ENCODE data around the gene C8G. TPM values are rescaled to one million over a fixed set of nuclear protein-coding genes. Genes with fewer than 3 reads are reported as not detected.

Gene C8G
- polyA plus RNA-seq, 1 donor, result 0.42 TPM

DNA sequence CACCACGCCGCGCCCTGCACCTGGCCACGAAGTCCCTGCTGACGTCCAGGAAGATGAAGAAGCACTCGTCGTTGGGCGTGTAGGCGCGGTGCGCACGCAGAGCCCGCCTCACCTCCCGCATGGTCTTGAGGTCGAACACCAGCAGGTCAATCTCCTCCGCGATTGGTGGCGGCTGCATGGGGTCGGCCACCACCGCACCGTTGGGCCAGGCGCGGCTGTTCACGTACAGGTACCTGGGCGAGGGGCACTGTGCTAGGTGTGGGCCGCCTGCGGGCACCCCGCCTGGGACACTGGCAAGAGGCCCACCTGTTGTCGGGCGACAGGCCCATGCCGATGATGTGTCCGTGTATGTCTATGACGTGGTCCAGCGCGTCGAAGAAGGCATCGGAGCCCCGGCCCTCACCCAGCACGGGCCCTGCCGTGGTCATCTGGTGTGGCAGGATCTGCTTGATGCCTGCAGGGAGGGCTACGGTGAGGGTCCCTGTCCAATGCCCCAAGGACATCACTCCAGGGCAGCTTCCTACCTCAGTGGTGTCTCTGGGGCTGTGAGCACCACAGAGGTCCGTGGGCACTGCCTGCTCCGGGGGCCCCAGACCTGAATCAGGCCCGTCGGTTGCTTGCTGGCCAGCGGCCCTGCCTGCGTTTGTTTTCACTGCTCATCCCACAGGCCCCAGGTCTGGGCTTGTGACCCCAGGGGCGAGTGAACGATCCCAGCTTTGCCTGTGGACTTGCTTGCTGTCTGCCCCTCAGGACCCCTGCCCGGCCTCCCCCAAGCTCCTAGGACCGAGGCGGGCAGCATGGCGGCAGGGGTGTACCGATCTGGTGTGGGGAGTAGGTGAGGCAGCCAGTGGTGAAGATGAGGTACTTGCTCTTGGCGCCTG is 3.6 kb upstream of the C8G start:
- DNase-seq, result no peak

DNA sequence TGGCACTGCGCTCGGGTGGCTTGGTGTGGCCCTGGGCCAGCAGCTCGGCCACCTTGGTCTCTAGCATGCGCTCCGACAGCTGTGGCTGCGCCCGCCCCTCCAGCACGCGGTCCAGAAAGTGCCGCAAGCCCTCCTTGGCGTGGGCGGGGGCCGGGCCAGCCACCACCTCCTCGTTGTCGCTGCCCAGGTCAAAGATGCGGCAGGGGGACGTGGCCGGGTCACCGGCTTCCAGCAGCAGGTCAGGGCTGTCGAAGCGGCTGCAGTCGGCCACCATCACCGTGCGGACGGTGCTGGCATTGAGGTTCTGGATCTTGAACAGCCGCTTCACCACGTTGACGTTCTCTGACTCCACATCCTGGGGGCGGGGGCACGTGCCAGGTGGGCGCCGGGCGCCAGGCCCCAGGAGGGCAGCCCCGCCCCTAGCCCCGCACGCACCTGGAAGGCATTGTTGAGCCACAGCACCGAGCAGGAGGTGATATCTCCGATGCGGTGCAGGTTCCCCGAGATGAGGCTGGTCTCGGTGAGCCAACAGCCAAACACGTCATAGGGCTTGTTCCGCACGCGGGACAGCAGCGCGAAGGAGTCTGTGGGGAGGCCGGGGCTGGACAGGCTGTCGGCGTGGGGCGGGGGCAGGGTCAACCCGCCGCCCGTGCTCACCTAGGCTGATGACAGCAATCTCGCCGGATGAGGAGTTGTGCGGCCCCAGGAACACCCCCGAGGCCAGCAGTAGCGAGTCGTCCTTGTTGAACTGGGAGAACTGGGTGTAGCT is 2.7 kb upstream of the C8G start:
- DNase-seq, result no peak

DNA sequence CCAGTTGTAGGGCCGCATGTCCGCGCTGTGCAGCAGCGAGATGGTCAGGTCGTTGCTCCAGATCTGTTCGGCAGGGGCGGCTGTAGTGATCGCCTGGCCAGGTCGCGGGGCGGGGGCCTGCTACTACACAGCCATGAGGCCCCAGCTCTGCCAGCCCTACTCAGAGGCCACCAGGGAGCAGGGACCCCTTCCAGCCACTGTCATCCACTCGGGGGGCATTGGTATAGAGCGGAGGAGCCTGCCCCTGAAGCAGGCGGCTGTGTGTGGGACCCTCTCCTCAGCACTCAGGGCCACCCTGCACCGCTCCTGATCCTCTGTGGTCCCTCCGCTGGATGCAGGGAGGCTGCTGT is 2.2 kb upstream of the C8G start:
- no peak for DNase-seq

DNA sequence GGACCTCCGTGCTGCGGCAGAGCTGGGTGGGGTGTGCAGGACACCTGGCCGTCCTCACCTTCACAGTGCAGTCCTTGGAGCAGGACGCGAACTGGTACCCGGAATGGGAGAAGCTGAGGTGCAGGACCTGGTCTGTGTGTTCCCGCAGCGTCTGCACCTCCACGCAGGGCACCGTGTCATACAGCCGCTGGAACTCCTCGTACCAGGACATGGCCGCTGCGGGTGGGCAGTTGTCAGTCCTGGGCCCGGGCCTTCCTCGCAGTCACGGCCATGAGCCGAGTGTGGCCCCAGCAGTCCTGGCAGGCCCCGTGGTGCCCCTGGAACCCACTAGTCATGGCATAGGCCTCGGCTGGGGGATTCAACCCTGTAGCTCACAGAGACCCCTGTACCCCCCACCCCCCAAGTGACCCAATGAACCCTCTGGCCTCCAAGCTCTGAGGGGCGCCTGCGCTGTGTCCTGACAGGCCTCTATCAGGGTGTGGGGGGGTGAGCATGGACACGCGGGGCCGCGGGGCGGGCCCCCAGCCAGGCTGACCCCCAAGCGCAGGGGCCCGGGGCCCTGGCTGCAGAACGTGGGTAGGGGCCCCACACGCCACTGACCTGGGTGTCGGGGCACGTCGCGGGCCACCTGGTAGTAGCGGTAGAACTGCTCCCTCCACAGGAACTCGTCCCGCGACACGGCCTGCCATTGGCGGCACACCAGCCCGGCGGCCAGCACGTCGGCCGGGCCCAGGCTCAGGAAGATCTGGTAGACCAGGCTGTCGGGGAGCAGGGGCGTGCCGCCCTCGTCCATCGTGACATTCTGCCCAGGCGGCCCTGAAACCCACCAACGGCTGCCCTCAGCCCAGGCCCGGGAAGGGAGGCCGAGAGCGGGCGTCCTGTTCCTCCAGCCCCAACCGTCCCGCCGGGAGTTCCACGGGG is 1.5 kb upstream of the C8G start:
- no peak for DNase-seq

DNA sequence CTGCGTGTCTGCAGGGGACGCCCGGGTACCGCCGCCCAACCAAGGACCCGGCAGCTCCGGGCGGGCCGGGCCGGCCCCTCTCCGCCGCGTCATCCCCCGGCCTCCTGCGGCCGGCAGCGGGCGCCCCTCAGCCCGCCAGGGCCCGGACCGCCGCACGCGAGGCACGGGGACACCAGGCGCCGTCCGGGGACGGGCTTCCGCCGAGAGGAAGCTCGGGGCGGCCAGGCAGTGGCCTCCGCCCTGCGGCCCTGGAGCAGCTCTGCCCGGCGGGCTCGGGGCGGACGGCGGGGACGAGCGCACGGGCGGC is 878 bp upstream of the C8G start:
- no peak for DNase-seq

DNA sequence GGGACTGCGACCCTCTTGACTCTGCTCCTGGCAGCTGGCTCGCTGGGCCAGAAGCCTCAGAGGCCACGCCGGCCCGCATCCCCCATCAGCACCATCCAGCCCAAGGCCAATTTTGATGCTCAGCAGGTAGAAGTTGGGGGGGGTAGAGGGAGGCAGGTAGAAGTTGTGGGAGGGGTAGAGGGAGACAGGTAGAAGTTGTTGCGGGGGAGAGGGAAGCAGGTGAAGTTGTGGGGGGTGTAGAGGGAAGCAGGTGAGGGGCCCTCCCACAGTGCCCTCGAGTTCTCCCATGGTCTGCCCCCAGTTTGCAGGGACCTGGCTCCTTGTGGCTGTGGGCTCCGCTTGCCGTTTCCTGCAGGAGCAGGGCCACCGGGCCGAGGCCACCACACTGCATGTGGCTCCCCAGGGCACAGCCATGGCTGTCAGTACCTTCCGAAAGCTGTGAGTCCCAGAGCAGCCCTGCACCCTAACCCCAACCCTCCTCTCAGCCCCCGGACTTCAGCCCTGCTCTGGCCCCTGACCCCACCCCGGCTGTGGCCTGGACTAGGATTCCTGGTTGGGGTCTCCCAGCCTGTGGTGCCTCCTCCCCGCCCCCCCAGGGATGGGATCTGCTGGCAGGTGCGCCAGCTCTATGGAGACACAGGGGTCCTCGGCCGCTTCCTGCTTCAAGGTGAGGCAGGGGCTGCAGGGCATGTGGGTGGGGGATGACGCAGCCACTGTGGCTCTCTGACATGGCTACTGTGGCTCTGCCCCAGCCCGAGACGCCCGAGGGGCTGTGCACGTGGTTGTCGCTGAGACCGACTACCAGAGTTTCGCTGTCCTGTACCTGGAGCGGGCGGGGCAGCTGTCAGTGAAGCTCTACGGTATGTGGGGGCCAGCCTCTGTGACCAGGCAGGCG is 537 bp downstream of the C8G start:
- no peak for DNase-seq

DNA sequence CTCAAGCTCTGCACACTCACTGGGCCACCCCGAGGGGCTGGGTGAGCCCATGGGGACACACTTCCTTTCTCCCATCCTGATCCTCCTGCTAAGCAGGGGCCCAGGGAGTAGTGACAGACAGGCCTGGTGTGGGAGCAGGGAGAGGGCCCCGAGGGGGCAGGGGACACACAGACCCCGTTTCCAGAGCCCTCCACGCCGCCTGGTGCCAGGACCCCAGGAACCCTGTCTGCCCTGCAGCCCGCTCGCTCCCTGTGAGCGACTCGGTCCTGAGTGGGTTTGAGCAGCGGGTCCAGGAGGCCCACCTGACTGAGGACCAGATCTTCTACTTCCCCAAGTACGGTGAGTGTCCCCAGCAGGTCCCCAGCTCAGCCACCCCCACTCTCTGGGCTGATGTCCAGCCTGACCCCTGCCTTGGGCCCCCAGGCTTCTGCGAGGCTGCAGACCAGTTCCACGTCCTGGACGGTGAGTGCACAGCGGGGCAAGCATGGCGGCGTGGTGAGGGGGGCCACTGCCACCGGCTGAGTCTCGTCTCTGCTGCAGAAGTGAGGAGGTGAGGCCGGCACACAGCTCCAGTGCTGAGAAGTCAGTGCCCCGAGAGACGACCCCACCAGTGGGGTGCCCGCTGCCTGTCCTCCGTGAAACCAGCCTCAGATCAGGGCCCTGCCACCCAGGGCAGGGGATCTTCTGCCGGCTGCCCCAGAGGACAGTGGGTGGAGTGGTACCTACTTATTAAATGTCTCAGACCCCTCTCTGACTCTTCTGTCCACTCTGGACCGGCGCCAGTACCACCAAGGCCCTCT is 1.4 kb downstream of the C8G start:
- no peak for DNase-seq

DNA sequence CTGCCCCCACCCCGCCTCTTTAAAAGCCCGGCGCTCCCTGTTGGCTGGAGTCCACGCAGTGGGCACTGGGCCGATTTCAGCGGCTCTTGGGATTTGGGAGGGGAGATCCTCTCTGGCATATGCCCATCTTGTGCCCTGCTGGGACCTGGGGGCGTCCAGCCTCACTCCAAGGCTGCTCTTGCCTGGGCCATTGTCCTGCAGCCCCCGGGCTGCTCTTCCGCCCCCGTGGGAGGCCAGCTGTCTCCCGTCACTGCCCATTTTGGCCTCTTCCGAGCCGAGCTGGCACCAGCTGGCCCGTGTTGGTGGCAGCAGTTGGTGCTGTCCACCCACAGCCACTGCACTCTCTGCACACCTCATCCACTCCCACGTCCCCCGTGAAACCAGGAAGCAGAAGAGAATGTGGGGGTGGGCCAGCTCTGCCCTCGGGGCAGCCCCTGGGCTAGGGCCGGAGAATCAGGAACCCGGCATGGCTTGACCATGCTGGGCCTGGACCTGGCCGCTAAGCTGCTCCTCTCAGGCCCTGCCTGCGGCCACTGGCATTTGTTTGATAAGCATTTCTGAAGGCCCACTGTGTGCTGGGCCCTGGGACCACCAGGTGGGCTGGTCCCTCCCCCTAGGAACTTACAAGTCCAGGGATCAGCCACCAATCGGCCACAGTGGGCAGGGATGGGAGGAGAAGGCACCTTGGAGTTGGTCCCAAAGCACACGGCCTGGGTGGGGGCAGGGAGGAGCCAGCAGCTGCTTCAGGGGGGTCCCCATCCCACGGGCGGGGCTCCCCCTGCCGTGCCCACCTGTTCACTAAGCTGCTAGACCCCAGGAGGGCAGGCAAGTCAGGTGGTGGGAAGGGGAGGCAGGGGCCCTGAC is 2.2 kb downstream of the C8G start:
- no peak for DNase-seq

DNA sequence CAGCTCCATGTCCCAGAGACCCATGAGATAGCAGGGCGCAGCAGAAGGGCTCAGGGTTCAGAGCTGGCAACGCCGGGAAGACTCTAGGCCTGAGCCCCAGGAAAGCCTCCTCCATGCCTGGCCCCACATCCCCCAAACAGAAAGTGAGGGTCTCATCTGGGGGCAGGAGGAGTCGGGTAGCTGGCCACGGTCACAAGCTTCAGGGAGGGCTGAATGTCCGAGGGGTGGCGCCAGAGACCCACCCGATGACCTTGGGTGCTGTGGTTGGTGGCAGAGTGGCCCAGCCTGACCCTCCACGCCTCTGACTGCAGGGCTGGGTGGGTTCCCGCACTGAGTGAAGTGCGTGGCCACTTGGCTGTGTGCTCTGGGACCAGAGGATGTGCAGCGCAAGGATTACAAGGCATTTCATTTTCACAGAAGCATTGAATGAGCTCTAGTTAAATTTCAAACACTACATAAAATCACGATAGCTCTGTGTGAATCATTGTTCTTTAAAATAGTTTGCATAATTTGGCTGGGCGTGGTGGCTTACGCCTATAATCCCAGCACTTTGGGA is 3.0 kb downstream of the C8G start:
- DNase-seq, result no peak

DNA sequence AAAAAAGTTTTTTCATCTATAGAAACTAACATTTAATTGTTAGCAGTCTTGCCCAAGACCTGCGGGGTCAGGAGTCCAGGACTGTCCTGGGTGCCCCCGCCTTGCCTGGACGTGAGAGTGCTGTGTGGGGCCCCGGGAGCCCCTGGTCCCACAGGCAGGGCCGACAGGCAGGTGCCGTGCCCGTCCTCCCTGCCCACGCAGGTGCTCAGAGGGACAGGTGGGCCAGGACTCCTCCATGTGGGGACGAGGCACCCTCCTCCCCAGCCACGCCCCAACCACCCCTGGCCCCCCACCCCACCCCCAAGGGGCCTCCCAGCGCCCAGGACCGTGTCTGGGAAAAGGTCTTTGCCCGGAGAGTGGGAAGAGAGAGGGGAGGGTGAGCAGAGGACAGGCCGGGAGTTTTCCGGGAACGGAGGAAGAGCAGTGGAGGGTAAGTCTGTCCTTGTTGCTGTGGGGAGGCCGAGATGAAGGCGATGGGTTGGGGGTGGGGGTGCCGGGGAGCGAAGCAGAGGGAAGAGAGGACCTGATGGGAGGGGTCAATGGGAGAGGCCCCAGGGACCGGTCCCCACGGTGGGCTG is 4.3 kb downstream of the C8G start:
- DNase-seq, result no peak

DNA sequence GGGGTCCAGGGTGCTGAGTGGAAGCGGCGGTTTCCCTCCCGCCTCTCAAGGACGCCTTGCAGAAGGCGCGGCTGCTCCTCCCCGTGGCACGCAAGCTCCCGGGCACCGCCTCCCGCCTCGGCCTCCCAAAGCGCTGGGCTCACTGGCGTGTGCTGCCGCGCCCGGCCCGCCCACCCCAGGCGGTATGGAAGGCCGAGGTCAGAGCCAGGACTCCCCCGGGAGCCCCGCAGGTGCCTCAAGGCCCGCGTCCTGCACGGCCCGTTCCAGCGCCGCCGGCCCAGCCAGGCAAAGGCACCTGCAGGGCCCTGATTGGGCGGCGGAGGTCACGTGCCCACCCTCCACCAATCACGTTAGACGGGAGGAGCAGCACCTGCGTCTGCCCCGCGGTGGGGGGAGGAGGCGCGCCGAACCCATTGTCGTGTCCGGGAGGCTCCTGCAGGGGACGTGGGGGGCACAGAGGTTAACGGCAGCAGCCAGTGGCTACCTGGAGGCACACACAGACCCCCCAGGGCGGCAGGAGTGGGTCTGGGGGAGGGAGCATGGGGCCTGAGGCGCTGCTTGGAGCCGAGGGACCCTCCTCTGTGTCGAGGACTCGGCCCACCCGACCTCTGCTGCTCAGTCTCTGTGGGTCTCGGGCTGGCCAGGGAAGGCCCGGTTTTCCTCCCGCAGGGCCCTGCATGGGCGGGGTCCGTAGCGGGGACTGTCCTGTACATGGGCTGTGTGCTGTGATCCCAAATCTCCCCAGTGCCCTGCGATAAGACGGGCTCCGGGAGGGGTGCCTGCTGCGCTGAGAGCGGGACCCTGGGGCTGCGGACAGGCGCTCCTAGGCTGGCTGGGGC is 5.0 kb downstream of the C8G start:
- peak; percentile 91 for DNase-seq

DNA sequence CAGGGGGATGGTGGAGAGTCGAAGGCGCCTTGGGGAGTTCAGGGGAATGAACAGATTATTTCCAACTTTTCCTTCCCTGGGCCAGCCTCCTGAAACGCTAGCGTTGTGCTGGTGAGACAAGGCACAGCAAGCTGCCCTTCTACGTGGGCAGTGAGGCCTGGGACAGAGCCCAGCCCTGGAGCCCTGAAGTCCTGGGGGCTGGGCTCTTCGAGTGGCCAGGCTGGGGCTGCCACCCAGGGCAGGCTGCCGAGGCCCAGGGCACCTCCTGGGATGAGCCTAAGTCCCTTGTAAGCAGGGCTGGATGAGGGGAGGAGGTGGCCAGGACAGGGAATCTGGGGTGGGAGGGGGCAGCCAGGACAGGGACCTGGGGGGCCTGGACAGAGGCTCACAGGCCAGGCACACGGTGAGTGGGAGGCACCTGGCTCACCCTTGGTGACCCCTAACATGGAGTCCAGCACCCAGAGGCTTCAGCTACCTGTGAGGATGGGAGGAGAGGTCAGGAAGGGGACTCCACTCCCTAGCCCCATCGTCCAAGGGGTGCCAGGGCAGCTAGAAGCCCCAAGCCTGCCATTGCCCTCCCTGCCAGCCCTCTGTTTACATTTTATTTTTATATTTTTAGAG is 5.7 kb downstream of the C8G start:
- no peak for DNase-seq

DNA sequence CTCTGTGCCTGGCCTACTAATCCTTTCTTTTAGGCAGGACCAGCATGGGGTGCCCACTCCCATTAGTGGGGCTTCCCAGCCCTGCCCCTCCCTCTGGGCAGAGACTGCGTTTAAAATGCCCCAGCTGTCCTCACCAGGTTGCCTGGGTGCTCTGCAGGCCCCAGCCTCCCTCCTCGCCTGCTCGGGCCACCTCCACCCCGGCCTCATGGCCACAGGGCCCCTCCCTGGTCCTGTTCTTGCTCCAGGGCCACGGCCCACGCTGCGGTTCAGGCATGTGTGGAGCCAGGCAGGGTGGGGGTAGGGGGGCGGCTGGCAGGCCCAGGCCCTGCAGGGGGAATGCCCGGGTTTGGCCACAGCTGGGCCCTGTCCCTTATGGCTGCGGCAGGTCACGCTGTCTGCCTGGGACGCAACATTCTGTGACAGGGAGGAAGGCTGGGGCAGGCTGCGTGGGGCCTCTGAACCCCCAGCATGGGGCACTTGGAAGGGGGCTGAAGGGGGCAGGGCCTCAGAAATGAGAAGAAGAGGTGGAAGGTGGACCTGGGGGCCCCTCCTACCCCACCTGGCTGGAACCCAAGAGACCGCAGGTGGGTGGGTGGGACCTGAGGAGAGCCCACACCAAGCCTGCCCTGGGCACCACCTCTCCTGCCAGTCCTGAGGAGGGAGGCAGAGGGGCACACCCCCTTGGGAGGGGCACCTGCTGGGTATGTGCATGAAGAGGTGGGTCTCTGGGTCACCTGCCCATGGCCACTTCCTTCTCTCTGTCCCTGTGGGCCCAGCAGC is 6.7 kb downstream of the C8G start, which contains the start of gene LCN12:
Gene LCN12, plus strand, starts transcription at position 733 of the 780 bp plus-strand sequence. CDS start 55 bp downstream, outside the sequence.
- DNase-seq, result no peak

DNA sequence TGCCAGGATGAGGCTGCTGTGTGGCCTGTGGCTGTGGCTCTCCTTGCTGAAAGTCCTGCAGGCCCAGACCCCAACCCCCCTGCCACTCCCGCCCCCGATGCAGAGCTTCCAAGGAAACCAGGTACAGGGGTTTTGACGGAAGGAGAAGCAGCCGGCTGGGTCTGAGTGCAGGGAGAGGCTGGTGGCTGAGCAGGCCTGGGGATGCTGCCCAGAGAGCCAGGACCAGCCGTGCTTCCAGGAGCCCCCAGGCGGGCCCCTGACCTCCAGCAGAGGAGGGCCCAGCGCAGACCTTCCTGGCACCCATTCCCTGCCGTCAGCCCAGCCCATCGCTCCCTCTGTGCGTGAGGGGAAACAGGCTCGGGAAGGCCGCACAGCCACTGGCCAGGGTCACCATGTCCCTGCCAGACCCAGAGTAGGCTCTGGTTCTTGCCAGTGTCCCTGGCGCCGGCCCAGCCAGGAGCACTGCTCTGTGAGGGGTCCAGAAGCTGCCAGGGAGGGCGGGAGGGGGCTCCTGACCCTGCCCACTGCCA is 7.3 kb downstream of the C8G start:
- no peak for DNase-seq

DNA sequence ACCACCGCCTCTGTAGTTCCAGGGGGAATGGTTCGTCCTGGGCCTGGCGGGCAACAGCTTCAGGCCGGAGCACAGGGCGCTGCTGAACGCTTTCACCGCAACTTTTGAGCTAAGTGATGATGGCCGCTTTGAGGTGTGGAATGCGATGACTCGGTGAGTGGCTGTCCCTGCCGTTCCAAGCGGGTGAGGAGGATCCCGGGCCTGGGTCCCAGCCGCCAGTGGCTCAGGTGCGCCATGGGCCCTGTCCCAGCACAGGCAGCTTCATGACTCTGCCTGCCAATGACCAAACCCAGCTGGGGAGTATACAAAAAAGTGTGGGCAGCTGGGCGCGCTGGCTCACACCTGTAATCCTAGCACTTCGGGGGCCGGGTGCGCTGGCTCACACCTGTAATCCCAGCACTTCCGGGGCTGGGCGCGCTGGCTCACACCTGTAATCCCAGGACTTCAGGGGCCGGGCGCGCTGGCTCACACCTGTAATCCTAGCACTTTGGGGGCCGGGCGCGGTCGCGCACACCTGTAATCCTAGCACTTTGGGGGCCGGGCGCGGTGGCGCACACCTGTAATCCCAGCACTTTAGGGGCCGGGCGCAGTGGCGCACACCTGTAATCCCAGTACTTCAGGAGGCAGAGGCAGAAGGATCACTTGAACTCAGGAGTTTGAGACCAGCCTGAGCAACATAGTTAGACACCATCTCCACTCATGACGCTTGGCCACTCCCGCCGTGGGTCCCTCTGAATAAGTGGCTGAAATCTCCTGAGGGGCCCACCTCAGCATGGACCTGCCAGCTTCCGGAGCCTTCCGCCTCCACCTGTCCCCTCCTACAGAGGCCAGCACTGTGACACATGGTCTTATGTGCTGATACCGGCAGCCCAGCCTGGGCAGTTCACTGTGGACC is 8.1 kb downstream of the C8G start:
- no peak for DNase-seq

Data from left kidney (tissue), 2 donors.